HepG2 (cell line): ENCODE data around the gene OTOP3. TPM values are rescaled to one million over a fixed set of nuclear protein-coding genes. Genes with fewer than 3 reads are reported as not detected.

Experiments
- DMAP1 ChIP-seq: IDR thresholded peaks from 2 replicates; pipeline ENCODE4 v1.6.1; 2016
- FOXA1 ChIP-seq, 2 experiments: fragments of 450-650 bp in 1 of 2; sonication (generic) in 1 of 2; formaldehyde crosslinking in 1 of 2; IDR thresholded peaks; 2 replicates each; pipeline versions ENCODE4 v1.4.0 to v1.6.1; 2016 to 2020; ENCODE audit warnings: missing genetic modification reagents in 1 of 2
- KDM4B ChIP-seq: sonication (generic); formaldehyde crosslinking; IDR thresholded peaks from 2 replicates; pipeline ENCODE4 v1.4.0; 2020; ENCODE audit warnings: missing genetic modification reagents
- MAF1 ChIP-seq: sonication (generic); formaldehyde crosslinking; IDR thresholded peaks from 2 replicates; pipeline ENCODE4 v1.5.0; 2020; ENCODE audit warnings: missing genetic modification reagents, borderline replicate concordance
- PHF5A ChIP-seq: IDR thresholded peaks from one replicate; pipeline ENCODE4 v1.6.1; 2018; ENCODE audit warnings: low read depth, missing genetic modification reagents; ENCODE audit not compliant: unreplicated experiment
- RFX5 ChIP-seq: IDR thresholded peaks from 2 replicates; pipeline ENCODE4 v1.6.1; 2011; ENCODE audit warnings: low read depth, low read length, improper control_type of control experiment
- TEAD3 ChIP-seq: optimal IDR thresholded peaks from 2 replicates; pipeline ENCODE3; 2016; ENCODE audit warnings: borderline replicate concordance
- TGIF2 ChIP-seq: IDR thresholded peaks from 2 replicates; pipeline ENCODE4 v1.6.1; 2016; ENCODE audit warnings: control low read depth, missing compliant biosample characterization
- TP53 ChIP-seq: sonication (generic); formaldehyde crosslinking; conservative IDR thresholded peaks from 2 replicates; pipeline ENCODE4 v1.4.0; 2020; ENCODE audit warnings: missing genetic modification reagents
- ZFAT ChIP-seq: sonication (generic); formaldehyde crosslinking; conservative IDR thresholded peaks from 2 replicates; pipeline ENCODE4 v1.8.1; 2023; ENCODE audit warnings: missing genetic modification reagents, inconsistent platforms
- ZNF263 ChIP-seq: sonication (generic); formaldehyde crosslinking; IDR thresholded peaks from 2 replicates; pipeline ENCODE4 v1.4.0; 2020; ENCODE audit warnings: missing genetic modification reagents
- ZNF496 ChIP-seq: sonication (generic); formaldehyde crosslinking; IDR thresholded peaks from 2 replicates; pipeline ENCODE4 v1.8.1; 2023; ENCODE audit warnings: mild to moderate bottlenecking, moderate library complexity, missing genetic modification reagents; ENCODE audit not compliant: insufficient replicate concordance
- ZNF672 ChIP-seq: sonication (generic); formaldehyde crosslinking; IDR thresholded peaks from 2 replicates; pipeline ENCODE4 v1.8.1; 2022; ENCODE audit warnings: missing genetic modification reagents
- ZNF7 ChIP-seq: IDR thresholded peaks from 2 replicates; pipeline ENCODE4 v1.6.1; 2016; ENCODE audit warnings: missing biosample characterization, missing genetic modification reagents
- ZSCAN31 ChIP-seq: sonication (generic); formaldehyde crosslinking; IDR thresholded peaks from 2 replicates; pipeline ENCODE4 v1.5.0; 2020; ENCODE audit warnings: low read depth, mild to moderate bottlenecking, missing genetic modification reagents
- polyA plus RNA-seq, 8 experiments: library from polyadenylated mRNA; depleted of rRNA in 3 of 8; stranded (reverse) in 7 of 8; unstranded in 1 of 8; fragments of >200 nt; fragmentation: Illumina TruSeq in 4 of 8; extraction: Trizol in 4 of 8; gene quantifications; 2 replicates each; pipeline versions ENCODE4 v1.2.1 to v1.2.3, GENCODE V29; 2011 to 2016; ENCODE audit warnings: low read depth in 4 of 8, missing spikeins in 1 of 8, mixed read lengths in 1 of 8; ENCODE audit not compliant: insufficient read depth in 1 of 8
- total RNA-seq, 5 experiments: library from RNA; depleted of rRNA; stranded (reverse); fragments of >200 nt; fragmentation: Illumina TruSeq; extraction: Trizol; gene quantifications; 2 replicates each; pipeline ENCODE4 v1.2.3, GENCODE V29; 2016; ENCODE audit warnings: low read depth in 1 of 5
- TF ChIP-seq, protein P1 (sequence below): sonication (generic); formaldehyde crosslinking; IDR thresholded peaks from 2 replicates; pipeline ENCODE4 v1.5.0; 2020; ENCODE audit warnings: mild to moderate bottlenecking, missing genetic modification reagents
- TF ChIP-seq, protein P2 (sequence below): sonication (generic); formaldehyde crosslinking; IDR thresholded peaks from 2 replicates; pipeline ENCODE4 v1.5.1; 2020; ENCODE audit warnings: mild to moderate bottlenecking, moderate library complexity, missing genetic modification reagents
- TF ChIP-seq, protein P3 (sequence below): sonication (generic); formaldehyde crosslinking; IDR thresholded peaks from 2 replicates; pipeline ENCODE4 v1.4.0; 2020; ENCODE audit warnings: mild to moderate bottlenecking, missing genetic modification reagents
- TF ChIP-seq, protein P4 (sequence below): fragments of 450-650 bp; IDR thresholded peaks from 2 replicates; pipeline ENCODE4 v1.6.1; 2017
- TF ChIP-seq, protein P5 (sequence below): IDR thresholded peaks from 2 replicates; pipeline ENCODE4 v1.6.1; 2016

Gene OTOP3
- total and polyA plus RNA-seq, 2 of the 13 experiments (the other 11 are each of a cell fraction or from before 2014, with no cell fraction given), result not detected

DNA sequence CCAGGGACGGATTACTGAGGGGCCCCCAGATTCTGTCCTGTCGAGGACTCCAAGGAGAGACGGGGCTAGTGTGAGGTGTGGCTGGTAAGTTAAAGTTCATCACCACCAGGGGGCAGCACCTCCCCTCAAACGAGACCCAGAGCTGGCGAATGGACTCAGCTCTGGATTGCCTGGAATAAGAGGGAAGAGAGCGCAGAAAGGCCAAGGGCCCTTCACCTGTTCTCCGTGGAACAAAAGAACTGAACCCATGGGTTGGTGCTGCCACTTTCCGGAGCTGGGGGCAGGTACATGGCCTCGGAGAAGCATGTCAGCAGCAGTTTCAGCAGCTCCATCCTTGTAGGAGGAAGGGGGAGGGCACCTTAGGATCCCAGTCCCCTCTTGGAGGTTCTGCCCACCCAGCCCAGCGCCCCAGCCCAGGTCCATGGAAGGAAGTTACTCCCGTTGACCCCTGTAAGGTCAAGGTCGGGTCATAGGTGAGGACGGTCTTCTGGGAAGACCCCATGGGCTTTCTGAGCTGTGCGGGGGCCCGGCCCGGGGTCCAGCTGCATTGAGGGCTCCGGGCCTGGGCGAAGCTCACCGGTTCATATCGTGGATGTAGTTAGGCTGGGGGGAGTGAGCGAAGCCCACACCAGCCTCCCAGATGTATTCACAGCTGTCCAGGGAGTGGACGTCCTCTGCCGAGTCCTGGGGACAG is 26.1 kb downstream of the OTOP3 start (continued):
- TF ChIP-seq, protein P1, sequence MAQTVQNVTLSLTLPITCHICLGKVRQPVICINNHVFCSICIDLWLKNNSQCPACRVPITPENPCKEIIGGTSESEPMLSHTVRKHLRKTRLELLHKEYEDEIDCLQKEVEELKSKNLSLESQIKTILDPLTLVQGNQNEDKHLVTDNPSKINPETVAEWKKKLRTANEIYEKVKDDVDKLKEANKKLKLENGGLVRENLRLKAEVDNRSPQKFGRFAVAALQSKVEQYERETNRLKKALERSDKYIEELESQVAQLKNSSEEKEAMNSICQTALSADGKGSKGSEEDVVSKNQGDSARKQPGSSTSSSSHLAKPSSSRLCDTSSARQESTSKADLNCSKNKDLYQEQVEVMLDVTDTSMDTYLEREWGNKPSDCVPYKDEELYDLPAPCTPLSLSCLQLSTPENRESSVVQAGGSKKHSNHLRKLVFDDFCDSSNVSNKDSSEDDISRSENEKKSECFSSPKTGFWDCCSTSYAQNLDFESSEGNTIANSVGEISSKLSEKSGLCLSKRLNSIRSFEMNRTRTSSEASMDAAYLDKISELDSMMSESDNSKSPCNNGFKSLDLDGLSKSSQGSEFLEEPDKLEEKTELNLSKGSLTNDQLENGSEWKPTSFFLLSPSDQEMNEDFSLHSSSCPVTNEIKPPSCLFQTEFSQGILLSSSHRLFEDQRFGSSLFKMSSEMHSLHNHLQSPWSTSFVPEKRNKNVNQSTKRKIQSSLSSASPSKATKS (CRISPR knock-in tag), result no peak
- TF ChIP-seq TP53 (CRISPR knock-in tag), result no peak
- TF ChIP-seq, protein P2, sequence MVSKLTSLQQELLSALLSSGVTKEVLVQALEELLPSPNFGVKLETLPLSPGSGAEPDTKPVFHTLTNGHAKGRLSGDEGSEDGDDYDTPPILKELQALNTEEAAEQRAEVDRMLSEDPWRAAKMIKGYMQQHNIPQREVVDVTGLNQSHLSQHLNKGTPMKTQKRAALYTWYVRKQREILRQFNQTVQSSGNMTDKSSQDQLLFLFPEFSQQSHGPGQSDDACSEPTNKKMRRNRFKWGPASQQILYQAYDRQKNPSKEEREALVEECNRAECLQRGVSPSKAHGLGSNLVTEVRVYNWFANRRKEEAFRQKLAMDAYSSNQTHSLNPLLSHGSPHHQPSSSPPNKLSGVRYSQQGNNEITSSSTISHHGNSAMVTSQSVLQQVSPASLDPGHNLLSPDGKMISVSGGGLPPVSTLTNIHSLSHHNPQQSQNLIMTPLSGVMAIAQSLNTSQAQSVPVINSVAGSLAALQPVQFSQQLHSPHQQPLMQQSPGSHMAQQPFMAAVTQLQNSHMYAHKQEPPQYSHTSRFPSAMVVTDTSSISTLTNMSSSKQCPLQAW (CRISPR knock-in tag), result 0 out of 2 replicates have a peak, but pooled peaks have one; percentile 27
- TF ChIP-seq KDM4B (CRISPR knock-in tag), result no peak
- no peak for TF ChIP-seq ZNF7 (CRISPR knock-in tag)
- TF ChIP-seq ZSCAN31 (CRISPR knock-in tag), result no peak
- TF ChIP-seq PHF5A (CRISPR knock-in tag), result no peak
- TF ChIP-seq, protein P3, sequence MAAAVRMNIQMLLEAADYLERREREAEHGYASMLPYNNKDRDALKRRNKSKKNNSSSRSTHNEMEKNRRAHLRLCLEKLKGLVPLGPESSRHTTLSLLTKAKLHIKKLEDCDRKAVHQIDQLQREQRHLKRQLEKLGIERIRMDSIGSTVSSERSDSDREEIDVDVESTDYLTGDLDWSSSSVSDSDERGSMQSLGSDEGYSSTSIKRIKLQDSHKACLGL (CRISPR knock-in tag), result no peak
- TF ChIP-seq TGIF2 (CRISPR knock-in tag), result 0 out of 2 replicates have a peak, but pooled peaks have one; percentile 37
- TF ChIP-seq TEAD3, result peak; percentile 34
- no peak for TF ChIP-seq ZNF263 (CRISPR knock-in tag)
- TF ChIP-seq ZNF496 (CRISPR knock-in tag), result no peak
- TF ChIP-seq RFX5, result no peak
- no peak for TF ChIP-seq FOXA1 (IDR thresholded peaks at IDR 0.05)
- no peak for TF ChIP-seq FOXA1 (CRISPR knock-in tag; IDR thresholded peaks at IDR 0.05)
- TF ChIP-seq ZNF672, result no peak
- TF ChIP-seq, protein P4, sequence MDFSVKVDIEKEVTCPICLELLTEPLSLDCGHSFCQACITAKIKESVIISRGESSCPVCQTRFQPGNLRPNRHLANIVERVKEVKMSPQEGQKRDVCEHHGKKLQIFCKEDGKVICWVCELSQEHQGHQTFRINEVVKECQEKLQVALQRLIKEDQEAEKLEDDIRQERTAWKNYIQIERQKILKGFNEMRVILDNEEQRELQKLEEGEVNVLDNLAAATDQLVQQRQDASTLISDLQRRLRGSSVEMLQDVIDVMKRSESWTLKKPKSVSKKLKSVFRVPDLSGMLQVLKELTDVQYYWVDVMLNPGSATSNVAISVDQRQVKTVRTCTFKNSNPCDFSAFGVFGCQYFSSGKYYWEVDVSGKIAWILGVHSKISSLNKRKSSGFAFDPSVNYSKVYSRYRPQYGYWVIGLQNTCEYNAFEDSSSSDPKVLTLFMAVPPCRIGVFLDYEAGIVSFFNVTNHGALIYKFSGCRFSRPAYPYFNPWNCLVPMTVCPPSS, result no peak
- peak; percentile 61; the same call in 1 of the 2 replicates for TF ChIP-seq MAF1
- TF ChIP-seq, protein P5, sequence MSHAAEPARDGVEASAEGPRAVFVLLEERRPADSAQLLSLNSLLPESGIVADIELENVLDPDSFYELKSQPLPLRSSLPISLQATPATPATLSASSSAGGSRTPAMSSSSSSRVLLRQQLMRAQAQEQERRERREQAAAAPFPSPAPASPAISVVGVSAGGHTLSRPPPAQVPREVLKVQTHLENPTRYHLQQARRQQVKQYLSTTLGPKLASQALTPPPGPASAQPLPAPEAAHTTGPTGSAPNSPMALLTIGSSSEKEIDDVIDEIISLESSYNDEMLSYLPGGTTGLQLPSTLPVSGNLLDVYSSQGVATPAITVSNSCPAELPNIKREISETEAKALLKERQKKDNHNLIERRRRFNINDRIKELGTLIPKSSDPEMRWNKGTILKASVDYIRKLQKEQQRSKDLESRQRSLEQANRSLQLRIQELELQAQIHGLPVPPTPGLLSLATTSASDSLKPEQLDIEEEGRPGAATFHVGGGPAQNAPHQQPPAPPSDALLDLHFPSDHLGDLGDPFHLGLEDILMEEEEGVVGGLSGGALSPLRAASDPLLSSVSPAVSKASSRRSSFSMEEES (CRISPR knock-in tag), result no peak
- no peak for TF ChIP-seq DMAP1 (CRISPR knock-in tag)
- TF ChIP-seq ZFAT, result no peak
